ENCODE results near the gene FAM89B.
"Not testable (repeated sequence)": the region's sequence is repeated elsewhere in the genome, so short reads cannot be mapped to it uniquely, and the experiment has no call there.

The FAM89B gene

DNA sequence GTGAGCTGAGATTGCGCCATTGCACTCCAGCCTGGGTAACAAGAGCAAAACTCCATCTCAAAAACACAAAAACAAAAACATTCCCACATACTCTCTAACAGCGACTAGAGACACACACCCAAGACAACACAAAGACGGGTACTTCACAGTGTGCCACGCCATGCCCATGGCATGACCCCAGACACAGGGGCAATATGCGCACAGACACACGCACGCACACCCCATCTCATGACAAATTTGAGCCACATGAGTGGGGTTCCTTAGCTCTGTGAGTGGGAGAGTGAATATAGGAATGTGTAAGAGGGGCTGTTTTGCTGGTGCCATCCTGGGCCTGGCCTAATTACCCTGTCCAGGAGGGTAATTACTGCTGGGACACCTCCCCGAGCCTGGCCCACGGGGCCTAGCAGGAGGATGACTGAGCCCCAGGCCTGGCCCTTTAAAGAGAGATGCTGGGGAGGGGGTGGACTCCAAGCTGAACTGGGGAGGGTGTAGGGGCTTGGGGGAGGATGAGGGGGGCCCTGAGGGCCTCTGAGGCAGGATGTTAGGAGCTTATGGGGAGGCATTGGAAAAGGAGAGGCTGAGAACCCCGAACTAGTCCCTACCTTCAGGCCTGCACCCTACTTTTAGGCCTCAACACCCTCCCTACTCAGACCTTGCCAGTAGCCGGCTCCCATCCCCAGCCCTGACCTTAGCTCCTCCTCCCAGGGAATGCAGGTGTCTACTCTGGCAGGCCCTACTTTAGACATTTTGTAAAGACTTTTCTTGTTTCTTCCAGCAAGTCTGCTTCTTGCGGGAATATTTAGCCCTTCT is 15.7 kb upstream of the FAM89B start:
- DNase-seq (ENCODE audit: low read depth in 2 of 2) = no peak

DNA sequence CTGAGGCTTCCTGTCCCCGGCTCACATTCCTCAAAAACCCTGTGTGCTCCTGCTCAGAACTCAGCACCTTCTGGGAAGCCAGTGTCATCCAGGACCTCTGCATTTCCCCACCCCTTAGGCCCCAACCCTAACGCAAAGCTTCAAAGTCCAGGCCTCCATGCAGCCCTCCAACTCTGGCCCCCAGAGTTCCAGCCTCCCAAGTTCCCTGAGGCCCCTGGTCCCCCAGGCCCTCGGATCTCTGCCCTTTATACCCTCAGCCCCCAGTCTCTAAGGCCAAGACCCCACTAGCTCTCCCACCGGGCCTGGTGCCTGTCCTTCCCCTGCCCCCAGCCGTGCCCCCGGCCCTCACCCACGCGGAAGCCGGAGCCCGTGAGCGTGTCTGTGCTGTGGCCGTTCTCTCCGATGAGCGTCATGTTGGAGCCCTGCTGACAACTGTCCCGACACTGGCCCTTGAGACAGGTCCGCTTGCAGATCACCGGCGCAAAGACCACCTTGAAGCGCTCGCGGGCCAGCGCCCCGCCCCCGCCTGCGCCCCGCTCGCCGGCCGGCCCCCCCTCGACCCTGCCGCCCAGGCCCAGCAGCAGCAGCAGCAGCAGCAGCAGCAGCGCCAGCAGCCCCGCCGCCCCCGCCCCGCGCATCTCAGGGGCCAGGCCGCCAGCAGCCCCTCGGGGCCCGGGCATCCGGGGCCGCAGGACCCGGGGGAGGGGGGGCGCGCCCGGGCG is 14.9 kb upstream of the FAM89B start:
- DNase-seq (ENCODE audit: low read depth in 2 of 2) = no peak

DNA sequence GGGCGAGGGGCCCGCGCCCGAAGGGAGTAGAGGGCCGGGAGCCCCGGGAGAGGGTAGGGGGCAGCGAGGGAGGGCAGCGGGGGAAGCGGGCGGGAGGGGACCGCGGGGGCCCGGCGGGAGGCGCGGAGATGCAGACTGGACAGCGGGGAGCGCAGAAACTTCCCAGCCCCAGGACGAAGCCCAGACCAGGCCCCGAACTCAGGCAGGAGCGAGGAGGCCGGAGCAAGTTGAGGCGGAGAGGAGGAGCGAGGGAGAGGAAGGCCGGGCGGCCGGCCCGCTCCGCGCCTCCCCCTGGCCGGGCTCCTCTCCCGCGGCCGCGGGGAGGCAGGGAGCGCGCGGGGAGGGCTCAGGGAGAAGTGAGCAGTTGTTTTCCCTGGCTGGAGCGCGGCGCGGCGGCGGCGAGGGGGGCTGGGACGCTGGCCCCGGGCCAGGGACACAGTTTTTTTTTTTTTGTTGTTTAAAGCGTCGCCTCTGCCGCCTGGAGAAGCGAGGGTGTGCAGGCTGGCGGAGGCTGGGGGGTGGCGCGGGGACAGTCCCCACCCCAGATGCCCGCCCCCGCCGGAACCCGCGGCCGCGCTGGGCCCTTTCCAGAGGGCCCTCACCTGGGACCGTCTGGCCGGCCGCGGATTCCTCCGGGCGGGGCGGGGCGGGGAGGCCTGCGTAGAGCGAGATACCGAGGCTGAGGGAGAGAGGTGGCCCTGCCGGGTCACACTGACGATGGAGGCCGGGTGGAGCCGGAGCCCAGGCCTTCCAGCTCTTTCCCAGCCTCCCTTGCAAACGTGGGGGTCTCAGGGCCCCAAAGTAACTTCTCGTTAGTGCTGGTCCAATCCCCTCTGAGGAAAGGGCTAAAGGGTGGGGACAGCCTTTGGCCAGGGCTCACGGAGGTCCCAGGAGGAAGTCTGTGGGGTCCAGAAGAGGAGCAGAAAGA is 14.1 kb upstream of the FAM89B start, which contains the start of gene LTBP3:
TSS of gene LTBP3 (minus strand) at position 358 of the 928 bp plus-strand sequence. CDS start 400 bp downstream, outside the sequence.
- DNase-seq (ENCODE audit: low read depth in 2 of 2) = no peak

GRCh38 chr11:65558930-65559509 is 13.3 kb upstream of the FAM89B start:
- DNase-seq (ENCODE audit: low read depth in 2 of 2) = no peak

DNA sequence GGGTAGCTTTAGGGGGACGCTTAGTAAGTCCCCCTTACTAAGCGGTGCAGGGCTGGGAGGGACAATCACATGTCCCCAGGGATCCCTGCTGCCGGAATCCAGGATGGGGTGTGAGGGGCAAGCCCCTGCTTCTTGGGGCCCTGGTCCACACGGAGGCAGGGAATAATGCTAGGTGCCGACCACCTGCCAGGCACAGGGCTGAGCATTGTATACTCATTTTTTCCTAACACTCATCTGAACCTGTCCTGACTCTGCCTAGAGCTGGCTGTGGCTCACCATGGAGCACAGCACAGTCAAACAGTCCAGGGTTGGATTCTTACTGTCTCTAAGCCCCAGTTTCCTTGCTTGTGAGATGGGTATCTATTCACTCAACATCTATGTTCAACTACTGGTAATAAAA is 12.8 kb upstream of the FAM89B start:
- no peak for DNase-seq (ENCODE audit: low read depth in 2 of 2)

- DNase-seq (ENCODE audit: low read depth in 2 of 2) = no peak
Observed at GRCh38 chr11:65559951-65560537, 12.3 kb upstream of the FAM89B start.

GRCh38 chr11:65560555-65561418 is 11.6 kb upstream of the FAM89B start:
- no peak for DNase-seq (ENCODE audit: low read depth in 2 of 2)

DNA sequence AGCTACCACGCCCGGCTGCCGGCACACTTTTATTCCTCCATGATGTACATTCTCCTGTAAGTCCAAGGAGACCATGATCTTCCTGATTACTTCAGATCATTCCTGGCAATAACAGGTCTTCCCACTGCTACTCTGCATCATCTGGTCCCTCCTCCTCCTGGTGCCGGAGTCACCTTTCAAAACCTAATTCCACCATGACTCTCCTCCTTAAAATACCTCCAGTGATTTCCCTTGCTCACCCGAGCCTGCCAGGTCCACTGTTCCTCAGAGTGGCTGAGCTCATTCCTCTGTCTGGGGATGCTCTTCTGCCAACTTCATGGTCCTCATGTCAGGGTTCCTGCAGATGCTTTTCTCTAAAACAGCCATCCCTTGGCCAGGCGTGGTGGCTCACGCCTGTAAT is 10.3 kb upstream of the FAM89B start:
- DNase-seq (ENCODE audit: low read depth in 2 of 2) = no peak

DNA sequence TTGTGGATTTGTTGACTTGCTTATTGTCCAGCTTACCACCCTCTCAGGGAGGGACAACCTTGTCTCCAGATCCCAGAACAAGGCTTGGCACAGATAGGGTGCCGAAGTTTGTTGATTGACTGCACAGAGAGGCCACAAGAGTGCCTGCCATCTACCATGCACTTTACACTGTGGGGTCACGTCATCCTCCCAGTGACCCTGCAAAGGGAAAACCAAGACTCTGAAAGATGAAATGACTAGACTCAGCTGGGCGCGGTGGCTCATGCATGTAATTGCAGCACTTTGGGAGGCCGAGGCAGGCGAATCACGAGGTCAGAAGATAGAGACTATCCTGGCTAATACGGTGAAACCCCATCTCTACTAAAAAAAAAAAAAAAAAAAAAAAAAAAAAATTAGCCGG is 9.6 kb upstream of the FAM89B start:
- no peak for DNase-seq (ENCODE audit: low read depth in 2 of 2)

DNA sequence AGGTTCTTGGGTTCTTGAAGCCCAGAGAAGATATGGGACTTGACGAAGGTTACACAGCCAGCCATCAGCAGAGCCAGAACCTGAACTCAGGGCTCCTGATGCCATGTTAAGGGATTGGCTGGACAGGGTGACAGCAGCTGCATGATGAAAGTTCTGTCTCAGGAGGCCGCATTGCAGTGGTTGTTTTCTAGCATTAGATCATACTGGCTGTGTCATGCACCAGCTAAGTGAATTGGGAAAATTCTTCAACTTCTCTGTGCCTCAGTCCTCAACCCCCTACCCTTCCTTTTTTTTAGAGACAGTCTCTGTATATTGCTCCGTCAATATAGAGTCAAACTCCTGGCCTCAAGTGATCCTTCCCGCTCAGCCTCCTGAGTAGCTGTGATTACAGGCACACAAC is 8.7 kb upstream of the FAM89B start:
- no peak for DNase-seq (ENCODE audit: low read depth in 2 of 2)

- DNase-seq (ENCODE audit: low read depth in 2 of 2) = not testable (repeated sequence)
Observed at GRCh38 chr11:65564879-65565559, 7.3 kb upstream of the FAM89B start.

DNA sequence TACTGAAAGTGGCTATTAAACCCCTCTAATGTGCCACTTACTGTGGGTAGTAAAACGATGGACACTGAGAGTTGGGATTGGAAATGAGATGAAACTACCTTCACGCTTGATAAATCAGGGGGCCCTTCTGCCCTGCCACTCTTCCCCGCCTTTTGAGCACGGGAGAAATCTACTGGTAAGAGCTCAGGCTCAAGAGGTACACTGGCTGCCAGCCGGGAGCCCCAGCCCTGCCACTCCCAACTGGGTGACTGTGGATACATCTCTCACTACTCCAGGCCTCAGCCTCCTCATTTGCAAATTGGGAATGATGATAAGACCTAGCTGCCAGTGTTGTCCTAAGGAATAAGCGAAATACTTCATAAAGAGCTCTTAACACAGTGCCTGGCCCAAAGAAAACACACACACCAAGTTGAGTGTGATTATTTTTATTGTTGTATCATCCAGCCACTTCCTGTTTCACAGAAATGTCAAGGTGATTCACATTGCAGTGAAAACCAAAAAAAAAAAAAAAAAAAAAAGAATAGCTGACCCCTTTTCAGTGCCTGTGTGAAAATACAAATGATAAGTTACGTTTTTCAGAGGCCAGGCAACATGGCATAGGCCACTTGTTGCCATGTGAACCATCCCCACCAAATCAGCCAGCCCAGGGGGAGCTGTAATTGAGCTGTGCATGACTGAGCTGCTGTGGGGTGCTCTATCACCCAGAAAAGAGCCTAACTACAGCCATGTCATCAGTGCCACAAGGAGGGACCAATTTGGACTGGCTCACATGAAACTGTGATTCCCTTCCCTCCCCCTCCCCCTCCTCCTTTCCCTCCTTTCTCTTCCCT is 6.5 kb upstream of the FAM89B start:
- DNase-seq (ENCODE audit: low read depth in 2 of 2) = no peak

DNA sequence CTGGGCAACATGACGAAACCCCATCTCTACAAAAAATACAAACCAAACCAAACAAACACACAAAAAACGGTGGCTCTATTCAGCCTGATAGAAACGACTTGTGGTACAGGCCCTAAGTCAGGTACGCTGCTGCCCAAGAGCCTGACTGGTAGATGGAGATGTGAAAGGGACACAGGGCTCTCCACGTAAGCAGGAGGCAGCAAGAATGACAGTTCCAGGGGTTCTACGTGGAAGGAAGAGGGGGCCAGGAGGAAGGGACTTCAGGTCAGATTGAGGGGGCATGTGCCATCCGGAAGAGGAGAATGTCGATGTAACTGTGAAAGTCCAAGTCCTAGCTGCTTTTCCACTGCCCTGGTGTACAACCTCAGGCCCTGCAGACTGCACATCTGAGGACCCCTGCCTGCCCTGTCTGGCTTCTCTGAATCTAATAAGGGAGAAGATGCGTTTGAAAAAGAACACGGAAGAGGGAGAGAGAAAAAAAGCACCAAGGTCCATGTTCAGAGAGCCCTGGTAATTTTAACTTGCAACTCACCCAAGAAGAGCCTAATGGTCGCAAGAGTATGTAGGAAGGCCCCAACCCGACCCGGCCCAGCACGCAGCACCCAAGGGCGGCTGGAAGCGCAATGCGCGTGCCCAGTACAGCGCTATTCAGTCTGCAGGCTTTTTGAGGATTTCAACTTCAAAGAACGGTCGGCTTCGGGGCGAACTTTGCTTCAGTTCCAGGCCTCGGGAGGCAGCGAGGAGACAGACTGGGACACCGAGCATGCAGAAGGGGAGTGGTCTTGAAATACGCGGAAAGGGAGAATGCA is 3.0 kb upstream of the FAM89B start:
- no peak for DNase-seq (ENCODE audit: low read depth in 2 of 2)

DNA sequence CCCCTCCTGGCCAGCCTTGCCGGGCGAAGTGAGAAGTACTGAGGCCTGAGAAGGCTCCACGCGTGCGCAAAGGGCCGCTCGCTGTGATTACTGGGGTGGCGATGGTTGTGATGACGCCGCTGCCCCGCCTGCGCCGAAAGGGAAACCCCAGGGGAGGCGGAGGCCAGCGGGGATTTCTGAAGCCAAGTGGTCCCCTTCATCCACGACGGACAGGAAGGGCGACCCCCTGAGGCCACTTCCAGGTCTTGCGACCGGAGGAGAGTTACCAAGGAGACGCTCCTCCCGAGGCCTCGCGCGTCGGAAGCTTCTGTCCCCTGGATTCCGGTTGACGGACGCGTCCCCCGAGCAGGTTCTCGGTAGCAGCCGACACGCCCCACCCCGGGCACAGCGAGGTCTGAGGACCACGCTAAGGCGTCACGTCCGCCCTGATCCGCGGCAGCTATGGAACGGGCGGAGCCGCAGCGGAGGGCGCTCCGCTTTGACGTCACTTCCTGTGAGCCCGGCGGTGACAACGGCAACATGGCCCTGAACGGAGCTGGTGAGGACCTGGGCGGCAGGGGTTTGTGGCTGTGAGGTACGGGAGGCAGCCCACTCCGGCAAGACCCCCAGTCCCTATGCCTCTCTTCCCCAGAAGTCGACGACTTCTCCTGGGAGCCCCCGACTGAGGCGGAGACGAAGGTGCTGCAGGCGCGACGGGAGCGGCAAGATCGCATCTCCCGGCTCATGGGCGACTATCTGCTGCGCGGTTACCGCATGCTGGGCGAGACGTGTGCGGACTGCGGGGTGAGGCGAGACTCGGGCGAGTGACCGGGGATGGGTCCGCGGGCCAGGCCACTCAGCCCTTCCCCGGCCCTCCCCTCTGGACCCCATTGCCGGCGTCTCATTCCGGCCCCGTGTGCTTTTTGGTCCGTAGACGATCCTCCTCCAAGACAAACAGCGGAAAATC is 2.1 kb upstream of the FAM89B start, which contains the start of gene ZNRD2:
TSS of gene ZNRD2 (plus strand) at position 505 of the 946 bp plus-strand sequence. CDS start at position 520, 15 bp downstream.
- peak; percentile 93 to 95 for DNase-seq (ENCODE audit: low read depth in 2 of 2)

DNA sequence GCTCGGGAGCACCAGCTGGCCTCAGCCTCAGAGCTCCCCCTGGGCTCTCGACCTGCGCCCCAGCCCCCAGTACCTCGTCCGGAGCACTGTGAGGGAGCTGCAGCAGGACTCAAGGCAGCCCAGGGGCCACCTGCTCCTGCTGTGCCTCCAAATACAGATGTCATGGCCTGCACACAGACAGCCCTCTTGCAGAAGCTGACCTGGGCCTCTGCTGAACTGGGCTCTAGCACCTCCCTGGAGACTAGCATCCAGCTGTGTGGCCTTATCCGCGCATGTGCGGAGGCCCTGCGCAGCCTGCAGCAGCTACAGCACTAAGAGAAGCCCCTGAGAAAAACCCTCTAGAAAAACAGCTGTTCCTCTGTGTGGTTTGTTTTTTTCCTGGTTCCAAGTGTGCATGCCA is 918 bp upstream of the FAM89B start:
- DNase-seq (ENCODE audit: low read depth in 2 of 2) = no peak

DNA sequence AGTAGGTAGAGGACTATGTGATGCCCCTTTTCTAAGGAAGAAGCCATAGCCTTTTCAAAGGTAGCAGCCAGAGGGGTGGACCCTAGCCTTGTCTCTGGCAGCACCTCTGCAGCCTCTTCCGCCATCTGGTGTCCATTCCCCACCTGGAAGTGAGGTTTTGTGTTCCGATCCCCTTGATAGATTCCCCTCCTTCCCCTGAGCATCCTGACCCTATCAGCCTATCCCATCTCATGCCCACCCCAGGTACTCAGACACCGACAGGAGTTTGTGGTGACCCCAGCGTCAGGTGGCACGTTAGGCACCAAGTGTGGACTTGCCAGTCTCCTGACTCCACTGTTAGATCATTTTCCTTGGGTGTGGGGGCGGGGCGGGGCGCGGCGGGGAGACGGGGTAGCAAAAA is 398 bp upstream of the FAM89B start:
- no peak for DNase-seq (ENCODE audit: low read depth in 2 of 2)
